Subcutaneous adipose tissue (tissue), 4 donors: Measurements from ENCODE around the gene KRTAP10-2. TPM values are rescaled to one million over a fixed set of nuclear protein-coding genes. Genes with fewer than 3 reads are reported as not detected.

Experiments
- CTCF ChIP-seq: fragments of 450-650 bp; IDR thresholded peaks from one replicate; pipeline ENCODE4 v1.5.1; 2016; ENCODE audit warnings: low read depth, mild to moderate bottlenecking, control low read depth, antibody characterized with exemption, moderate library complexity
- total RNA-seq, 4 donors: library from RNA; depleted of rRNA; stranded (reverse); fragments of >200 nt; gene quantifications; one replicate each; pipeline ENCODE4 v1.1.0, GENCODE V29; 2016

The KRTAP10-2 gene
- total RNA-seq, 4 donors from 2014 or later, result not detected

GRCh38 chr21:44594406-44594916 lies 43.2 kb upstream of the KRTAP10-2 start:
- TF ChIP-seq CTCF, result no peak

- TF ChIP-seq CTCF, result no peak
Measured at GRCh38 chr21:44593598-44594405, 42.5 kb upstream of the KRTAP10-2 start.

- no peak for TF ChIP-seq CTCF
Measured at GRCh38 chr21:44592446-44593311, 41.4 kb upstream of the KRTAP10-2 start, which contains the start of gene KRTAP10-6. KRTAP10-6 (minus strand) TSS chr21:44592505; CDS start chr21:44592484, 21 bp downstream.

- no peak for TF ChIP-seq CTCF
Measured at GRCh38 chr21:44590311-44590721, 39.0 kb upstream of the KRTAP10-2 start.

GRCh38 chr21:44589586-44590305 lies 38.4 kb upstream of the KRTAP10-2 start:
- TF ChIP-seq CTCF, result no peak

- TF ChIP-seq CTCF, result no peak
Measured at GRCh38 chr21:44589094-44589493, 37.8 kb upstream of the KRTAP10-2 start.
